HepG2 (cell line): ENCODE data around the gene CARTPT. TPM values are rescaled to one million over a fixed set of nuclear protein-coding genes. Genes with fewer than 3 reads are reported as not detected.

ENCODE experiments used
- ARID2 ChIP-seq: sonication (generic); formaldehyde crosslinking; IDR thresholded peaks from 2 replicates; pipeline ENCODE4 v1.8.1; 2022; ENCODE audit warnings: mild to moderate bottlenecking, missing genetic modification reagents, borderline replicate concordance
- EHMT2 ChIP-seq: fragments of 200-600 bp; sonication (generic); IDR thresholded peaks from 2 replicates; pipeline ENCODE4 v1.7.0; 2017; ENCODE audit warnings: antibody characterized with exemption, low read depth, low read length, borderline replicate concordance
- HNF4A ChIP-seq: sonication (generic); formaldehyde crosslinking; IDR thresholded peaks from 2 replicates; pipeline ENCODE4 v1.4.0; 2020; ENCODE audit warnings: missing genetic modification reagents
- HNF4G ChIP-seq, 2 experiments: sonication (generic) in 1 of 2; formaldehyde crosslinking in 1 of 2; IDR thresholded peaks; 2 replicates each; pipeline versions ENCODE4 v1.4.0 to v1.6.1; 2011 to 2020; ENCODE audit warnings: borderline replicate concordance in 2 of 2, low read depth in 2 of 2, mild to moderate bottlenecking in 2 of 2, low read length in 1 of 2, missing genetic modification reagents in 1 of 2, moderate library complexity in 1 of 2
- KDM6A ChIP-seq: IDR thresholded peaks from 2 replicates; pipeline ENCODE4 v1.6.1; 2016; ENCODE audit warnings: low read depth
- NR2F1 ChIP-seq, 2 experiments: fragments of 450-650 bp in 1 of 2; formaldehyde crosslinking in 1 of 2; IDR thresholded peaks; 2 replicates each; pipeline versions ENCODE4 v1.5.0 to v1.6.1; 2016 to 2020; ENCODE audit warnings: mild to moderate bottlenecking in 1 of 2, missing compliant biosample characterization in 1 of 2, missing genetic modification reagents in 1 of 2, moderate library complexity in 1 of 2
- NR2F2 ChIP-seq: IDR thresholded peaks from 2 replicates; pipeline ENCODE4 v1.6.1; 2012; ENCODE audit warnings: low read depth, inconsistent platforms, borderline replicate concordance
- SALL1 ChIP-seq: sonication (generic); formaldehyde crosslinking; IDR thresholded peaks from 2 replicates; pipeline ENCODE4 v1.8.0; 2022; ENCODE audit warnings: mild to moderate bottlenecking, missing genetic modification reagents
- SSRP1 ChIP-seq: IDR thresholded peaks from 2 replicates; pipeline ENCODE4 v1.6.1; 2016; ENCODE audit warnings: control low read depth
- ZNF33A ChIP-seq: sonication (generic); formaldehyde crosslinking; IDR thresholded peaks from 2 replicates; pipeline ENCODE4 v1.5.1; 2020; ENCODE audit warnings: missing genetic modification reagents, mild to moderate bottlenecking, moderate library complexity, borderline replicate concordance
- ZSCAN22 ChIP-seq: sonication (generic); formaldehyde crosslinking; IDR thresholded peaks from 2 replicates; pipeline ENCODE4 v1.4.0; 2020; ENCODE audit warnings: mild to moderate bottlenecking, missing genetic modification reagents
- polyA plus RNA-seq, 8 experiments: library from polyadenylated mRNA; depleted of rRNA in 3 of 8; stranded (reverse) in 7 of 8; unstranded in 1 of 8; fragments of >200 nt; fragmentation: Illumina TruSeq in 4 of 8; extraction: Trizol in 4 of 8; gene quantifications; 2 replicates each; pipeline versions ENCODE4 v1.2.1 to v1.2.3, GENCODE V29; 2011 to 2016; ENCODE audit warnings: low read depth in 4 of 8, missing spikeins in 1 of 8, mixed read lengths in 1 of 8; ENCODE audit not compliant: insufficient read depth in 1 of 8
- total RNA-seq, 5 experiments: library from RNA; depleted of rRNA; stranded (reverse); fragments of >200 nt; fragmentation: Illumina TruSeq; extraction: Trizol; gene quantifications; 2 replicates each; pipeline ENCODE4 v1.2.3, GENCODE V29; 2016; ENCODE audit warnings: low read depth in 1 of 5
- TF ChIP-seq, protein P1 (sequence below), 2 experiments: sonication (generic) in 1 of 2; formaldehyde crosslinking in 1 of 2; IDR thresholded peaks; 2 replicates each; pipeline versions ENCODE4 v1.6.1 to v1.9.0; 2014 to 2022; ENCODE audit warnings: antibody characterized with exemption in 1 of 2, borderline replicate concordance in 1 of 2, inconsistent platforms in 1 of 2, low read depth in 1 of 2, missing genetic modification reagents in 1 of 2
- TF ChIP-seq, protein P2 (sequence below): sonication (generic); formaldehyde crosslinking; conservative IDR thresholded peaks from 2 replicates; pipeline ENCODE4 v1.4.0; 2020; ENCODE audit warnings: missing genetic modification reagents
- TF ChIP-seq, protein P3 (sequence below): sonication (generic); formaldehyde crosslinking; conservative IDR thresholded peaks from 2 replicates; pipeline ENCODE4 v1.4.0; 2020; ENCODE audit warnings: mild to moderate bottlenecking, missing genetic modification reagents, moderate library complexity
- TF ChIP-seq, protein P4 (sequence below): sonication (generic); formaldehyde crosslinking; IDR thresholded peaks from 2 replicates; pipeline ENCODE4 v1.8.0; 2022; ENCODE audit warnings: mild to moderate bottlenecking, missing genetic modification reagents, moderate library complexity

The CARTPT gene
- total and polyA plus RNA-seq, 2 of the 13 experiments (the other 11 are each of a cell fraction or from before 2014, with no cell fraction given) = not detected

DNA sequence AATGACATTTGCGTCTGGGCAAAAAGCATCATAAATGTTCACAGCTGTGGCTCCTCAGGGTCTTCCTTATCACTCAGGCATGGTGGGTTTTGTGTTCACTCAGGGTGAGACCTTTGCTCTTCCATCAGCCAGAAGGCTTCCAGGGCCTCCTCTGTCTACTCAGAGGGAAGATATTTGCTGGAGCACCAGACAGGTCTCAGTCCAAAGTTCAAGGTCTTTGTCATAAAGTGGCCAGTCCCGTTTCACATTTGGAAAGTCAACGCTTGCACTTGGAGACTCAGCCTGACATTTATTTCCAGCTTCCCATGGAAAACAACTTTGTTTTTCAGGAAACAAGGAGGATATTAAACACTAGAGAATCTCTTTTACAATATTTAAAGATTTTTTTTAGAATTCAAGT, 12.2 kb upstream of the CARTPT start (continued):
- TF ChIP-seq ZSCAN22 (CRISPR knock-in tag) = no peak
- TF ChIP-seq ZNF33A (CRISPR knock-in tag) = no peak
- TF ChIP-seq, protein P1, sequence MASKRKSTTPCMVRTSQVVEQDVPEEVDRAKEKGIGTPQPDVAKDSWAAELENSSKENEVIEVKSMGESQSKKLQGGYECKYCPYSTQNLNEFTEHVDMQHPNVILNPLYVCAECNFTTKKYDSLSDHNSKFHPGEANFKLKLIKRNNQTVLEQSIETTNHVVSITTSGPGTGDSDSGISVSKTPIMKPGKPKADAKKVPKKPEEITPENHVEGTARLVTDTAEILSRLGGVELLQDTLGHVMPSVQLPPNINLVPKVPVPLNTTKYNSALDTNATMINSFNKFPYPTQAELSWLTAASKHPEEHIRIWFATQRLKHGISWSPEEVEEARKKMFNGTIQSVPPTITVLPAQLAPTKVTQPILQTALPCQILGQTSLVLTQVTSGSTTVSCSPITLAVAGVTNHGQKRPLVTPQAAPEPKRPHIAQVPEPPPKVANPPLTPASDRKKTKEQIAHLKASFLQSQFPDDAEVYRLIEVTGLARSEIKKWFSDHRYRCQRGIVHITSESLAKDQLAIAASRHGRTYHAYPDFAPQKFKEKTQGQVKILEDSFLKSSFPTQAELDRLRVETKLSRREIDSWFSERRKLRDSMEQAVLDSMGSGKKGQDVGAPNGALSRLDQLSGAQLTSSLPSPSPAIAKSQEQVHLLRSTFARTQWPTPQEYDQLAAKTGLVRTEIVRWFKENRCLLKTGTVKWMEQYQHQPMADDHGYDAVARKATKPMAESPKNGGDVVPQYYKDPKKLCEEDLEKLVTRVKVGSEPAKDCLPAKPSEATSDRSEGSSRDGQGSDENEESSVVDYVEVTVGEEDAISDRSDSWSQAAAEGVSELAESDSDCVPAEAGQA (IDR thresholded peaks at IDR 0.05; ENCODE audit: low read depth) = no peak
- TF ChIP-seq, protein P1 (CRISPR knock-in tag; IDR thresholded peaks at IDR 0.05; ENCODE audit: borderline replicate concordance) = no peak
- TF ChIP-seq, protein P2, sequence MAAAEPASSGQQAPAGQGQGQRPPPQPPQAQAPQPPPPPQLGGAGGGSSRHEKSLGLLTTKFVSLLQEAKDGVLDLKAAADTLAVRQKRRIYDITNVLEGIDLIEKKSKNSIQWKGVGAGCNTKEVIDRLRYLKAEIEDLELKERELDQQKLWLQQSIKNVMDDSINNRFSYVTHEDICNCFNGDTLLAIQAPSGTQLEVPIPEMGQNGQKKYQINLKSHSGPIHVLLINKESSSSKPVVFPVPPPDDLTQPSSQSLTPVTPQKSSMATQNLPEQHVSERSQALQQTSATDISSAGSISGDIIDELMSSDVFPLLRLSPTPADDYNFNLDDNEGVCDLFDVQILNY (CRISPR knock-in tag) = no peak
- TF ChIP-seq NR2F2 = no peak
- TF ChIP-seq, protein P3, sequence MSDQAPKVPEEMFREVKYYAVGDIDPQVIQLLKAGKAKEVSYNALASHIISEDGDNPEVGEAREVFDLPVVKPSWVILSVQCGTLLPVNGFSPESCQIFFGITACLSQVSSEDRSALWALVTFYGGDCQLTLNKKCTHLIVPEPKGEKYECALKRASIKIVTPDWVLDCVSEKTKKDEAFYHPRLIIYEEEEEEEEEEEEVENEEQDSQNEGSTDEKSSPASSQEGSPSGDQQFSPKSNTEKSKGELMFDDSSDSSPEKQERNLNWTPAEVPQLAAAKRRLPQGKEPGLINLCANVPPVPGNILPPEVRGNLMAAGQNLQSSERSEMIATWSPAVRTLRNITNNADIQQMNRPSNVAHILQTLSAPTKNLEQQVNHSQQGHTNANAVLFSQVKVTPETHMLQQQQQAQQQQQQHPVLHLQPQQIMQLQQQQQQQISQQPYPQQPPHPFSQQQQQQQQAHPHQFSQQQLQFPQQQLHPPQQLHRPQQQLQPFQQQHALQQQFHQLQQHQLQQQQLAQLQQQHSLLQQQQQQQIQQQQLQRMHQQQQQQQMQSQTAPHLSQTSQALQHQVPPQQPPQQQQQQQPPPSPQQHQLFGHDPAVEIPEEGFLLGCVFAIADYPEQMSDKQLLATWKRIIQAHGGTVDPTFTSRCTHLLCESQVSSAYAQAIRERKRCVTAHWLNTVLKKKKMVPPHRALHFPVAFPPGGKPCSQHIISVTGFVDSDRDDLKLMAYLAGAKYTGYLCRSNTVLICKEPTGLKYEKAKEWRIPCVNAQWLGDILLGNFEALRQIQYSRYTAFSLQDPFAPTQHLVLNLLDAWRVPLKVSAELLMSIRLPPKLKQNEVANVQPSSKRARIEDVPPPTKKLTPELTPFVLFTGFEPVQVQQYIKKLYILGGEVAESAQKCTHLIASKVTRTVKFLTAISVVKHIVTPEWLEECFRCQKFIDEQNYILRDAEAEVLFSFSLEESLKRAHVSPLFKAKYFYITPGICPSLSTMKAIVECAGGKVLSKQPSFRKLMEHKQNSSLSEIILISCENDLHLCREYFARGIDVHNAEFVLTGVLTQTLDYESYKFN (CRISPR knock-in tag) = peak; percentile 37; the same call in 1 of the 2 replicates
- peak; percentile 28; the same call in 1 of the 2 replicates for TF ChIP-seq EHMT2
- no peak for TF ChIP-seq SSRP1 (CRISPR knock-in tag)
- TF ChIP-seq, protein P4, sequence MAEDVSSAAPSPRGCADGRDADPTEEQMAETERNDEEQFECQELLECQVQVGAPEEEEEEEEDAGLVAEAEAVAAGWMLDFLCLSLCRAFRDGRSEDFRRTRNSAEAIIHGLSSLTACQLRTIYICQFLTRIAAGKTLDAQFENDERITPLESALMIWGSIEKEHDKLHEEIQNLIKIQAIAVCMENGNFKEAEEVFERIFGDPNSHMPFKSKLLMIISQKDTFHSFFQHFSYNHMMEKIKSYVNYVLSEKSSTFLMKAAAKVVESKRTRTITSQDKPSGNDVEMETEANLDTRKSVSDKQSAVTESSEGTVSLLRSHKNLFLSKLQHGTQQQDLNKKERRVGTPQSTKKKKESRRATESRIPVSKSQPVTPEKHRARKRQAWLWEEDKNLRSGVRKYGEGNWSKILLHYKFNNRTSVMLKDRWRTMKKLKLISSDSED = no peak
- 0 out of 2 replicates have a peak, but pooled peaks have one; percentile 23 for TF ChIP-seq SALL1 (CRISPR knock-in tag)
- peak; percentile 59; the same call in 1 of the 2 replicates for TF ChIP-seq HNF4G (IDR thresholded peaks at IDR 0.05; ENCODE audit: borderline replicate concordance, low read depth, low read length)
- no peak for TF ChIP-seq HNF4G (CRISPR knock-in tag; IDR thresholded peaks at IDR 0.05; ENCODE audit: borderline replicate concordance, low read depth)
- TF ChIP-seq NR2F1 (CRISPR knock-in tag; IDR thresholded peaks at IDR 0.05) = 0 out of 4 replicates have a peak, but pooled peaks of 1 of the 2 experiments have one; percentile 30
- TF ChIP-seq ARID2 = no peak
- no peak for TF ChIP-seq KDM6A (CRISPR knock-in tag)
- TF ChIP-seq HNF4A (CRISPR knock-in tag) = peak; percentile 90
